NCI-H187 (cell line): ENCODE results near the gene SORCS2.

ENCODE experiments used
- DNase-seq, 2 experiments: peaks; one replicate each; lab custom pipeline; 2025; lab: John Stamatoyannopoulos, UW

SORCS2 gene

GRCh38 chr4:7779432-7779768, 587.1 kb downstream of the SORCS2 start:
- DNase-seq = no peak

GRCh38 chr4:7780751-7781348, 588.5 kb downstream of the SORCS2 start:
- no peak for DNase-seq

- no peak for DNase-seq
Measured at GRCh38 chr4:7781366-7781765, 589.0 kb downstream of the SORCS2 start.

- DNase-seq = no peak
Measured at GRCh38 chr4:7781993-7782392, 589.7 kb downstream of the SORCS2 start.

- no peak for DNase-seq
Measured at GRCh38 chr4:7782783-7783182, 590.4 kb downstream of the SORCS2 start.

GRCh38 chr4:7783541-7783940, 591.2 kb downstream of the SORCS2 start:
- DNase-seq = no peak

- DNase-seq = no peak
Measured at GRCh38 chr4:7784131-7784870, 592.0 kb downstream of the SORCS2 start.

GRCh38 chr4:7785017-7785416, 592.7 kb downstream of the SORCS2 start:
- DNase-seq = no peak

- no peak for DNase-seq
Measured at GRCh38 chr4:7786040-7786439, 593.7 kb downstream of the SORCS2 start.

- no peak for DNase-seq
Measured at GRCh38 chr4:7786517-7786916, 594.2 kb downstream of the SORCS2 start.

- no peak for DNase-seq
Measured at GRCh38 chr4:7787067-7787466, 594.7 kb downstream of the SORCS2 start.

- DNase-seq = no peak
Measured at GRCh38 chr4:7787681-7788141, 595.4 kb downstream of the SORCS2 start.

- DNase-seq = no peak
Measured at GRCh38 chr4:7788193-7788592, 595.9 kb downstream of the SORCS2 start.

- no peak for DNase-seq
Measured at GRCh38 chr4:7788694-7789425, 596.5 kb downstream of the SORCS2 start.

GRCh38 chr4:7790023-7790422, 597.7 kb downstream of the SORCS2 start:
- DNase-seq = no peak

- DNase-seq = no peak
Measured at GRCh38 chr4:7790999-7791398, 598.7 kb downstream of the SORCS2 start.
